Effector memory CD4-positive, alpha-beta T cell (primary cell): ENCODE data around the gene EPHB1.
"Not testable (repeated sequence)": the region's sequence is repeated elsewhere in the genome, so short reads cannot be mapped to it uniquely, and the experiment has no call there.

Experiments
- DNase-seq, 3 donors: peaks; one replicate each; pipeline ENCODE4 v3.0.0-alpha.2; 2020
- H3K27ac ChIP-seq: 2 replicates; pipeline ENCODE4 v1.7.0; 2013; ENCODE audit warnings: mild to moderate bottlenecking, low read length, moderate library complexity; ENCODE audit not compliant: insufficient read depth, poor library complexity, severe bottlenecking
- H3K27me3 ChIP-seq: replicated peaks from 2 replicates; pipeline ENCODE4 v1.7.0; 2013; ENCODE audit warnings: mild to moderate bottlenecking, low read length; ENCODE audit not compliant: insufficient read depth, control insufficient read depth, poor library complexity, severe bottlenecking
- H3K36me3 ChIP-seq: 2 replicates; pipeline ENCODE4 v1.7.0; 2013; ENCODE audit warnings: mild to moderate bottlenecking, low read length, moderate library complexity; ENCODE audit not compliant: control insufficient read depth, insufficient read depth
- H3K4me1 ChIP-seq: 2 replicates; pipeline ENCODE4 v1.7.0; 2013; ENCODE audit warnings: low read length, mild to moderate bottlenecking; ENCODE audit not compliant: control insufficient read depth, insufficient read depth, poor library complexity, severe bottlenecking
- H3K4me3 ChIP-seq: 2 replicates; pipeline ENCODE4 v1.7.0; 2013; ENCODE audit warnings: low read length, low read depth, mild to moderate bottlenecking; ENCODE audit not compliant: insufficient read depth, poor library complexity, severe bottlenecking
- H3K9me3 ChIP-seq: 2 replicates; pipeline ENCODE4 v1.7.0; 2013; ENCODE audit warnings: mild to moderate bottlenecking, low read length, moderate library complexity; ENCODE audit not compliant: control insufficient read depth

EPHB1 gene

DNA sequence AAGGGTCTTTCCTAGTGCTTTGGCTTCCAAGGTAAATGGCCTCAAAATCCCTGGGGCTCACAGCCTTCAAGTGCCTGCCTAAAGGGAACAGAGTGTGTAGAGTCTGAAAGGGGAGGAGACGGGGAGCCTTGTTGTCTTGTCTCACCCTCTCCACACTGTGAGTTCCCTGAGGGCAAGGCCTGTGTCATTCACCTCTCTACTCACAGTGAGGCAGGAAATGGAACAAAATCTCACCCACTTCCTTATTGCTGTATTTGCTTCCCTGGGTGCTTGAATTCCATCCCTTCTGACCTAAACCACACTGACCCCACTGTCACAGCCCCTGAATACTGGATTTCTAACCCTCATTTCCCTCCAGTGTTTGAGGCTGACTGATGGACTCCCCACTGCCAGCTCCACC, 197.5 kb downstream of the EPHB1 start:
- DNase-seq = no peak

GRCh38 chr3:134993011-134993410, 198.0 kb downstream of the EPHB1 start:
- no peaks in the 10 kb centered on the region for H3K9me3 ChIP-seq
- no peak overlapping the region for H3K4me3 ChIP-seq
- H3K27ac ChIP-seq = no peak overlapping the region
- no peaks in the 10 kb centered on the region for H3K36me3 ChIP-seq
- no peaks in the 10 kb centered on the region for H3K27me3 ChIP-seq
- H3K4me1 ChIP-seq = no peaks in the 10 kb centered on the region
- DNase-seq = no peak

More for the DNA sequence above, 197.5 kb downstream of the EPHB1 start:
- H3K4me3 ChIP-seq = no peak overlapping the region
- H3K36me3 ChIP-seq = no peaks in the 10 kb centered on the region
- H3K27me3 ChIP-seq = no peaks in the 10 kb centered on the region
- no peak overlapping the region for H3K27ac ChIP-seq
- no peaks in the 10 kb centered on the region for H3K9me3 ChIP-seq
- H3K4me1 ChIP-seq = no peaks in the 10 kb centered on the region

GRCh38 chr3:134998158-134998557, 203.1 kb downstream of the EPHB1 start:
- no peak for DNase-seq
- H3K4me1 ChIP-seq = no peaks in the 10 kb centered on the region
- no peak overlapping the region for H3K27ac ChIP-seq
- no peaks in the 10 kb centered on the region for H3K36me3 ChIP-seq
- H3K9me3 ChIP-seq = no peaks in the 10 kb centered on the region
- no peaks in the 10 kb centered on the region for H3K27me3 ChIP-seq
- H3K4me3 ChIP-seq = no peak overlapping the region

GRCh38 chr3:134998855-134999254, 203.8 kb downstream of the EPHB1 start:
- Histone ChIP-seq H3K27me3 (no peaks in the 10 kb centered on the region), H3K4me3 (no peak overlapping the region), H3K27ac (no peak overlapping the region), H3K9me3 (no peaks in the 10 kb centered on the region), H3K4me1 (no peaks in the 10 kb centered on the region), H3K36me3 (no peaks in the 10 kb centered on the region)
- DNase-seq = no peak

DNA sequence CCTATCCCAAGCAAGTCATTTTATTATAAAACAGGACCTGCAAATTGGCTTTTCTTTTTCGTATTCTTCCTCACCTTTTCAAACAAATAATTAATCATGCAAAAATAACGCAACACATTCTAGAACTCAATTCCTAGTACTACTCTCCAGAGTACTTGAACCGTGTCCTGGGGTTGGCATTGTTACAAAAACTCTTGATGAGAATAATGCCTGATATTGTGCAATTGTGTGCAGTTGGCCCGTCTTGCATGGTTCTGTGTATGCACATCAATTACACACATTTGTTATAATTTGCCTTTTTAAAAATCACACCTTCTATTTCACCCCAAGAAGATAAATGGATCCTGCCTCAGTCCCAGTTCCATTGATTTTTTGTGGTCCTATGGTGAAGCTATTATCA, 205.4 kb downstream of the EPHB1 start:
- Histone ChIP-seq H3K9me3 (no peaks in the 10 kb centered on the region), H3K36me3 (no peaks in the 10 kb centered on the region), H3K4me3 (no peak overlapping the region), H3K27me3 (no peaks in the 10 kb centered on the region), H3K27ac (no peak overlapping the region), H3K4me1 (no peaks in the 10 kb centered on the region)
- no peak for DNase-seq

DNA sequence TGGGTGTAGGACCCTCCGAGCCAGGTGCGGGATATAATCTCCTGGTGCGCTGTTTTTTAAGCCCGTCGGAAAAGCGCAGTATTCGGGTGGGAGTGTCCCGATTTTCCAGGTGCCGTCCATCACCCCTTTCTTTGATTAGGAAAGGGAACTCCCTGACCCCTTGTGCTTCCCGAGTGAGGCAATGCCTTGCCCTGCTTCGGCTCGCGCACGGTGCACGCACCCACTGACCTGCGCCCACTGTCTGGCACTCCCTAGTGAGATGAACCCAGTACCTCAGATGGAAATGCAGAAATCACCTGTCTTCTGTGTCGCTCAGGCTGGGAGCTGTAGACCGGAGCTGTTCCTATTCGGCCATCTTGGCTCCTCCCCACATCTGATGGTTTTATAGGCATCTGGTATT, 210.6 kb downstream of the EPHB1 start:
- not testable (repeated sequence) for H3K27ac ChIP-seq, H3K4me1 ChIP-seq, DNase-seq, H3K4me3 ChIP-seq, H3K9me3 ChIP-seq, H3K27me3 ChIP-seq, H3K36me3 ChIP-seq

- no peaks in the 10 kb centered on the region for H3K9me3 ChIP-seq
- no peak for DNase-seq
Measured at GRCh38 chr3:135007607-135008006, 212.5 kb downstream of the EPHB1 start.

DNA sequence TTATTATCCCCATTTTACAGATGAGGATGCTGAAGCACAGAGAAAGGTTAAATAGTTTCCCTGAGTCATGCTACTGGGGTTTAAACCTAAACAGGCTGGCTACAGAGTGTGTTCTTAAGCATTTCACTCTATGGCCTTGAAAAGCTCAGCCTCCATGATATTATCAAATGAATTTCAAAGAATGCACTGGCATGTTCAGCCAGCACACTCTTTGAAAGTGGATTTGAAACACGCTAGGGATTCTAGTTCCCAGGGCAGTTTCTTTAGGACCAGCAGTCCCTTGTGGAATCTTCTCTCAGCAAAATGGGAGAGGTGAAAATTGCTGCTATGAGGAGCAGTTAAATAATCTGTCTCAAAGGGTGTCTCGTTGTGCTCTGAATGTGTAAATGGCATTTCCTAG, 213.3 kb downstream of the EPHB1 start:
- Histone ChIP-seq H3K4me3 (no peak overlapping the region), H3K9me3 (no peaks in the 10 kb centered on the region), H3K27ac (no peak overlapping the region), H3K4me1 (no peaks in the 10 kb centered on the region), H3K27me3 (no peaks in the 10 kb centered on the region), H3K36me3 (no peaks in the 10 kb centered on the region)
- no peak for DNase-seq

More at GRCh38 chr3:135007607-135008006, 212.5 kb downstream of the EPHB1 start:
- H3K27ac ChIP-seq = no peak overlapping the region
- no peak overlapping the region for H3K4me3 ChIP-seq
- H3K36me3 ChIP-seq = no peaks in the 10 kb centered on the region
- no peaks in the 10 kb centered on the region for H3K27me3 ChIP-seq
- no peaks in the 10 kb centered on the region for H3K4me1 ChIP-seq

GRCh38 chr3:135009014-135009413, 214.0 kb downstream of the EPHB1 start:
- Histone ChIP-seq H3K4me3 (no peak overlapping the region), H3K27ac (no peak overlapping the region), H3K4me1 (no peaks in the 10 kb centered on the region), H3K36me3 (no peaks in the 10 kb centered on the region), H3K27me3 (no peaks in the 10 kb centered on the region), H3K9me3 (no peaks in the 10 kb centered on the region)
- DNase-seq = no peak

GRCh38 chr3:135012101-135012500, 217.0 kb downstream of the EPHB1 start:
- DNase-seq = no peak
- H3K4me3 ChIP-seq = no peak overlapping the region

GRCh38 chr3:135013206-135013605, 218.1 kb downstream of the EPHB1 start:
- H3K27ac ChIP-seq = no peak overlapping the region
- no peaks in the 10 kb centered on the region for H3K27me3 ChIP-seq
- no peak overlapping the region for H3K4me3 ChIP-seq
- no peak for DNase-seq
- H3K36me3 ChIP-seq = no peaks in the 10 kb centered on the region
- H3K9me3 ChIP-seq = no peaks in the 10 kb centered on the region
- H3K4me1 ChIP-seq = no peaks in the 10 kb centered on the region

More at GRCh38 chr3:135012101-135012500, 217.0 kb downstream of the EPHB1 start:
- H3K27me3 ChIP-seq = no peaks in the 10 kb centered on the region
- no peaks in the 10 kb centered on the region for H3K4me1 ChIP-seq
- H3K9me3 ChIP-seq = no peaks in the 10 kb centered on the region
- no peaks in the 10 kb centered on the region for H3K36me3 ChIP-seq
- H3K27ac ChIP-seq = no peak overlapping the region
